SU-DHL-6 (cell line): ENCODE measurements around the gene DDX42.

ENCODE experiments used
- EZH2phosphoT487 ChIP-seq: fragments of 200-600 bp; sonication (generic), shearing (Covaris generic); conservative IDR thresholded peaks from 2 replicates; pipeline ENCODE4 v1.6.1; 2018; ENCODE audit warnings: mild to moderate bottlenecking, antibody characterized with exemption, low read length, moderate library complexity, mixed read lengths
- TF ChIP-seq, protein P1 (sequence below): fragments of 200-600 bp; sonication (generic); IDR thresholded peaks from one replicate; pipeline ENCODE4 v1.5.1; 2017; ENCODE audit warnings: antibody characterized with exemption, mild to moderate bottlenecking, low read length, moderate library complexity; ENCODE audit not compliant: insufficient read depth, poor library complexity, severe bottlenecking

DNA sequence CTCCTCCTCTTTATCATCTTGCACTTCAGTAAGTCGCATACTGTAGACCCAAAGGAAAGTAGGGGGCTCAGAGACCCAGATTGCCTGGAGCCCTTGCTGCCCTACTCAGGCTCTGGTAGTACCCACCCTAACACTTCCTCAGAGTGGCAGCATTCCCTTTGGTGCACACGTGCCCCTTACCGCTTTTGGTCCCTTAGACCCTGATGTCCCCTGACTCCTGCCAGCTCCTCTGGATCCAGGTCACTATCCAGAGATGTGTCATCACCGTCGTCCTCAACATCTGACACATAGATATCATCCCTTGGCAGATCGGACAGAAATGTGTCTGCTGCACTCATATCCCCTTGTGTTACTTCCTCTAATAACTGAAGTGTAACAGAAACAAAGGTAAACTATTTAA lies 47.8 kb downstream of the DDX42 start:
- TF ChIP-seq, protein P1, sequence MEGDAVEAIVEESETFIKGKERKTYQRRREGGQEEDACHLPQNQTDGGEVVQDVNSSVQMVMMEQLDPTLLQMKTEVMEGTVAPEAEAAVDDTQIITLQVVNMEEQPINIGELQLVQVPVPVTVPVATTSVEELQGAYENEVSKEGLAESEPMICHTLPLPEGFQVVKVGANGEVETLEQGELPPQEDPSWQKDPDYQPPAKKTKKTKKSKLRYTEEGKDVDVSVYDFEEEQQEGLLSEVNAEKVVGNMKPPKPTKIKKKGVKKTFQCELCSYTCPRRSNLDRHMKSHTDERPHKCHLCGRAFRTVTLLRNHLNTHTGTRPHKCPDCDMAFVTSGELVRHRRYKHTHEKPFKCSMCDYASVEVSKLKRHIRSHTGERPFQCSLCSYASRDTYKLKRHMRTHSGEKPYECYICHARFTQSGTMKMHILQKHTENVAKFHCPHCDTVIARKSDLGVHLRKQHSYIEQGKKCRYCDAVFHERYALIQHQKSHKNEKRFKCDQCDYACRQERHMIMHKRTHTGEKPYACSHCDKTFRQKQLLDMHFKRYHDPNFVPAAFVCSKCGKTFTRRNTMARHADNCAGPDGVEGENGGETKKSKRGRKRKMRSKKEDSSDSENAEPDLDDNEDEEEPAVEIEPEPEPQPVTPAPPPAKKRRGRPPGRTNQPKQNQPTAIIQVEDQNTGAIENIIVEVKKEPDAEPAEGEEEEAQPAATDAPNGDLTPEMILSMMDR = no peak
- no peak for TF ChIP-seq EZH2phosphoT487
